GM23338 (cell line): Measurements from ENCODE around the gene MAPK4. TPM values are rescaled to one million over a fixed set of nuclear protein-coding genes. Genes with fewer than 3 reads are reported as not detected.

Experiments used
- ATAC-seq: fragments of 200-7000 bp; cut with Tn5 transposase; 3 replicates; pipeline ENCODE4 v1.9.1; 2020
- DNase-seq: peaks from one replicate; pipeline ENCODE4 v3.0.0-alpha.2; 2015; ENCODE audit warnings: low spot score
- H2AFZ ChIP-seq: fragments of 200-600 bp; sonication (generic); 2 replicates; pipeline ENCODE4 v1.8.0; 2016; ENCODE audit warnings: antibody characterized with exemption, mild to moderate bottlenecking, moderate library complexity
- H3F3A ChIP-seq: fragments of 200-600 bp; sonication (generic); replicated peaks from 2 replicates; pipeline ENCODE4 v1.8.0; 2017; ENCODE audit warnings: antibody characterized with exemption, mixed run types, low read depth
- H3K27ac ChIP-seq: fragments of 200-600 bp; sonication (generic); 2 replicates; pipeline ENCODE4 v1.6.1; 2016; ENCODE audit warnings: low read depth
- H3K27me3 ChIP-seq: fragments of 200-600 bp; sonication (generic); 2 replicates; pipeline ENCODE4 v1.8.0; 2016; ENCODE audit warnings: mild to moderate bottlenecking, mixed run types, moderate library complexity; ENCODE audit not compliant: insufficient read depth
- H3K36me3 ChIP-seq: fragments of 200-600 bp; sonication (generic); 2 replicates; pipeline ENCODE4 v1.8.0; 2016; ENCODE audit warnings: mild to moderate bottlenecking; ENCODE audit not compliant: insufficient read depth
- H3K4me1 ChIP-seq: fragments of 200-600 bp; sonication (generic); 2 replicates; pipeline ENCODE4 v1.8.0; 2016; ENCODE audit warnings: mild to moderate bottlenecking, moderate library complexity; ENCODE audit not compliant: insufficient read depth
- H3K4me2 ChIP-seq: fragments of 200-600 bp; sonication (generic); 2 replicates; pipeline ENCODE4 v1.7.1; 2017; ENCODE audit warnings: mixed run types
- H3K4me3 ChIP-seq: fragments of 200-600 bp; sonication (generic); 2 replicates; pipeline ENCODE4 v1.6.1; 2016; ENCODE audit warnings: mixed run types
- H3K79me2 ChIP-seq: fragments of 200-600 bp; sonication (generic); replicated peaks from 2 replicates; pipeline ENCODE4 v1.8.0; 2017; ENCODE audit warnings: mild to moderate bottlenecking; ENCODE audit not compliant: insufficient read depth
- H3K9me2 ChIP-seq: fragments of 200-600 bp; sonication (generic); 2 replicates; pipeline ENCODE4 v1.8.0; 2017; ENCODE audit not compliant: insufficient read depth
- H4K20me1 ChIP-seq: fragments of 200-600 bp; sonication (generic); replicated peaks from 2 replicates; pipeline ENCODE4 v1.8.0; 2017; ENCODE audit warnings: mild to moderate bottlenecking; ENCODE audit not compliant: insufficient read depth
- H3K27ac Mint-ChIP-seq: 2 replicates; pipeline ENCODE4 v1.8.0; 2020; ENCODE audit warnings: inconsistent platforms, mild to moderate bottlenecking, moderate library complexity, mixed read lengths
- H3K27me3 Mint-ChIP-seq: 3 replicates; pipeline ENCODE4 v1.8.0; 2022; ENCODE audit warnings: low read depth, mild to moderate bottlenecking, moderate library complexity, mixed read lengths, inconsistent platforms; ENCODE audit not compliant: insufficient read depth, poor library complexity
- H3K36me3 Mint-ChIP-seq: 3 replicates; pipeline ENCODE4 v1.8.0; 2021; ENCODE audit warnings: low read depth, mild to moderate bottlenecking, inconsistent platforms, moderate library complexity, mixed read lengths
- H3K4me1 Mint-ChIP-seq: 3 replicates; pipeline ENCODE4 v1.8.0; 2020; ENCODE audit warnings: mild to moderate bottlenecking, inconsistent platforms, mixed read lengths
- H3K4me3 Mint-ChIP-seq: 3 replicates; pipeline ENCODE4 v1.8.0; 2021; ENCODE audit warnings: moderate library complexity, mild to moderate bottlenecking, inconsistent platforms, mixed read lengths
- H3K9me3 Mint-ChIP-seq: 3 replicates; pipeline ENCODE4 v1.8.0; 2020; ENCODE audit warnings: moderate library complexity, mild to moderate bottlenecking, inconsistent platforms, mixed read lengths
- CREB1 ChIP-seq: fragments of 250-450 bp; sonication (Bioruptor Pico); IDR thresholded peaks from 2 replicates; pipeline ENCODE4 v1.5.0; 2020; ENCODE audit warnings: low read depth, mild to moderate bottlenecking, moderate library complexity
- CTCF ChIP-seq, 2 experiments: fragments of 200-600 bp in 1 of 2; sonication (generic) in 1 of 2; conservative IDR thresholded peaks; 2 replicates each; pipeline versions ENCODE4 v1.5.1 to v1.6.1; 2016 to 2017; ENCODE audit warnings: antibody characterized with exemption in 2 of 2, low read depth in 2 of 2, mild to moderate bottlenecking in 2 of 2, moderate library complexity in 1 of 2
- EZH2phosphoT487 ChIP-seq: fragments of 200-600 bp; sonication (generic); IDR thresholded peaks from one replicate; pipeline ENCODE4 v1.8.1; 2018; ENCODE audit warnings: antibody characterized with exemption; ENCODE audit not compliant: unreplicated experiment
- JUNB ChIP-seq: IDR thresholded peaks from one replicate; pipeline ENCODE4 v1.6.1; 2016; ENCODE audit warnings: antibody characterized with exemption; ENCODE audit not compliant: unreplicated experiment
- POLR2AphosphoS5 ChIP-seq: IDR thresholded peaks from 2 replicates; pipeline ENCODE4 v1.6.1; 2016; ENCODE audit warnings: antibody characterized with exemption, low read depth
- REST ChIP-seq: IDR thresholded peaks from one replicate; pipeline ENCODE4 v1.6.1; 2018; ENCODE audit warnings: antibody characterized with exemption; ENCODE audit not compliant: unreplicated experiment
- ZNF114 ChIP-seq: fragments of 250-450 bp; sonication (Bioruptor Pico); IDR thresholded peaks from 2 replicates; pipeline ENCODE4 v1.5.0; 2020; ENCODE audit warnings: mild to moderate bottlenecking, moderate library complexity
- ZNF462 ChIP-seq: fragments of 250-450 bp; sonication (Bioruptor Pico); IDR thresholded peaks from 2 replicates; pipeline ENCODE4 v1.5.0; 2020; ENCODE audit warnings: mild to moderate bottlenecking, moderate library complexity
- polyA plus RNA-seq: library from polyadenylated mRNA; unstranded; fragments of >200 nt; fragmentation: Nextera tagmentation; extraction: Ambion mirVana; gene quantifications from 2 replicates; pipeline ENCODE4 v1.2.1, GENCODE V29; 2016
- total RNA-seq: library from RNA; depleted of rRNA; stranded (reverse); fragments of >200 nt; shearing (Covaris generic); gene quantifications from 2 replicates; pipeline ENCODE4 v1.2.3, GENCODE V29; 2014

MAPK4 gene
- total and polyA plus RNA-seq, 2 experiments from 2014 or later: 1.3 to 4.4 TPM

- TF ChIP-seq CTCF (conservative IDR thresholded peaks at IDR 0.05; ENCODE audit: low read depth in 2 of 2) (no peak), JUNB (no peak)
Measured at GRCh38 chr18:50665015-50665414, 105.1 kb downstream of the MAPK4 start (continued).

GRCh38 chr18:50665519-50665918 lies 105.6 kb downstream of the MAPK4 start:
- H2AFZ ChIP-seq: no peak overlapping the region
- DNase-seq (no peak), ATAC-seq (no peak)
- no peaks in the 10 kb centered on the region; the same call in 1 of the 2 replicates for H4K20me1 ChIP-seq
- H3K4me3 ChIP-seq: no peak overlapping the region
- Mint-ChIP-seq H3K9me3 (peaks cover 20% of the 10 kb centered on the region), H3K36me3 (peaks cover 19% of the 10 kb centered on the region), H3K4me1 (no peaks in the 10 kb centered on the region), H3K27me3 (peaks cover 4% of the 10 kb centered on the region), H3K4me3 (no peak overlapping the region; the same call in 2 of the 3 replicates), H3K27ac (no peak overlapping the region)
- no peaks in the 10 kb centered on the region for H3F3A ChIP-seq
- H3K27me3 ChIP-seq: no peaks in the 10 kb centered on the region
- TF ChIP-seq JUNB (no peak), ZNF114 (CRISPR knock-in tag) (no peak)
- no peaks in the 10 kb centered on the region for H3K36me3 ChIP-seq
- H3K79me2 ChIP-seq: no peaks in the 10 kb centered on the region
- H3K9me2 ChIP-seq: no peaks in the 10 kb centered on the region
- H3K4me2 ChIP-seq: no peak overlapping the region
- H3K27ac ChIP-seq: no peak overlapping the region
- no peaks in the 10 kb centered on the region for H3K4me1 ChIP-seq

GRCh38 chr18:50666536-50666935 lies 106.6 kb downstream of the MAPK4 start:
- Histone ChIP-seq H3K79me2 (no peaks in the 10 kb centered on the region), H3K36me3 (no peaks in the 10 kb centered on the region), H2AFZ (no peak overlapping the region), H3F3A (no peaks in the 10 kb centered on the region), H3K4me2 (no peak overlapping the region), H3K9me2 (no peaks in the 10 kb centered on the region), H3K27ac (no peak overlapping the region), H3K4me3 (no peak overlapping the region), H3K4me1 (no peaks in the 10 kb centered on the region), H4K20me1 (no peaks in the 10 kb centered on the region), H3K27me3 (no peaks in the 10 kb centered on the region)
- Mint-ChIP-seq H3K27ac (no peak overlapping the region), H3K4me3 (no peak overlapping the region), H3K9me3 (peaks cover 17% of the 10 kb centered on the region), H3K27me3 (peaks cover 4% of the 10 kb centered on the region), H3K4me1 (no peaks in the 10 kb centered on the region), H3K36me3 (peaks cover 19% of the 10 kb centered on the region)
- DNase-seq (no peak), ATAC-seq (no peak)
- no peak for TF ChIP-seq POLR2AphosphoS5
- no peak for TF ChIP-seq EZH2phosphoT487
- TF ChIP-seq ZNF462: no peak
- no peak for TF ChIP-seq CREB1 (CRISPR knock-in tag)
- no peak for TF ChIP-seq REST
